SK-N-SH treated with all-trans-retinoic acid at 6 μM for 48 hours (cell line): ENCODE results near the gene SRGAP1.

Source experiments
- ATAC-seq: fragments of 200-7000 bp; cut with Tn5 transposase; 3 replicates; pipeline ENCODE4 v1.9.1; 2020; ENCODE audit warnings: mild to moderate bottlenecking, moderate library complexity
- ARNTL ChIP-seq: fragments of 450-650 bp; formaldehyde crosslinking; IDR thresholded peaks from 2 replicates; pipeline ENCODE4 v1.5.0; 2020; ENCODE audit warnings: low read depth, mild to moderate bottlenecking, moderate library complexity, borderline replicate concordance
- BACH2 ChIP-seq: fragments of 250-450 bp; sonication (Bioruptor Pico); IDR thresholded peaks from 2 replicates; pipeline ENCODE4 v1.9.0; 2021; ENCODE audit warnings: mild to moderate bottlenecking, borderline replicate concordance
- CSDC2 ChIP-seq: fragments of 250-450 bp; sonication (Bioruptor Pico); IDR thresholded peaks from 2 replicates; pipeline ENCODE4 v1.5.0; 2020; ENCODE audit warnings: mild to moderate bottlenecking, moderate library complexity
- ESRRG ChIP-seq: fragments of 250-450 bp; sonication (Bioruptor Pico); IDR thresholded peaks from 2 replicates; pipeline ENCODE4 v1.6.1; 2021; ENCODE audit warnings: mild to moderate bottlenecking
- GLIS3 ChIP-seq: fragments of 250-450 bp; sonication (Bioruptor Pico); IDR thresholded peaks from 2 replicates; pipeline ENCODE4 v1.5.0; 2020; ENCODE audit warnings: mild to moderate bottlenecking, moderate library complexity
- ISL1 ChIP-seq: fragments of 250-450 bp; sonication (Bioruptor Pico); IDR thresholded peaks from 2 replicates; pipeline ENCODE4 v2.1.2; 2022; ENCODE audit warnings: mild to moderate bottlenecking, moderate library complexity
- OSR1 ChIP-seq: fragments of 250-450 bp; sonication (Bioruptor Pico); IDR thresholded peaks from 2 replicates; pipeline ENCODE4 v1.8.0; 2022; ENCODE audit warnings: moderate library complexity, mild to moderate bottlenecking, inconsistent platforms
- PATZ1 ChIP-seq: fragments of 250-450 bp; sonication (Bioruptor Pico); IDR thresholded peaks from 2 replicates; pipeline ENCODE4 v1.8.0; 2020; ENCODE audit warnings: mild to moderate bottlenecking, moderate library complexity, borderline replicate concordance
- POU6F1 ChIP-seq: fragments of 250-450 bp; sonication (Bioruptor Pico); IDR thresholded peaks from 2 replicates; pipeline ENCODE4 v1.8.0; 2021; ENCODE audit warnings: low read depth, mild to moderate bottlenecking, moderate library complexity, borderline replicate concordance
- PPARA ChIP-seq: fragments of 250-450 bp; sonication (Bioruptor Pico); IDR thresholded peaks from 2 replicates; pipeline ENCODE4 v1.5.0; 2020; ENCODE audit warnings: mild to moderate bottlenecking, borderline replicate concordance
- RARB ChIP-seq: fragments of 250-450 bp; sonication (Bioruptor Pico); IDR thresholded peaks from 2 replicates; pipeline ENCODE4 v1.8.0; 2021; ENCODE audit warnings: mild to moderate bottlenecking, moderate library complexity
- SNAI2 ChIP-seq: fragments of 250-450 bp; sonication (Bioruptor Pico); IDR thresholded peaks from 2 replicates; pipeline ENCODE4 v1.5.0; 2020; ENCODE audit warnings: mild to moderate bottlenecking, moderate library complexity
- TCF4 ChIP-seq: fragments of 250-450 bp; sonication (Bioruptor Pico); IDR thresholded peaks from 2 replicates; pipeline ENCODE4 v1.8.0; 2021; ENCODE audit warnings: mild to moderate bottlenecking, moderate library complexity, borderline replicate concordance
- TOX ChIP-seq: fragments of 250-450 bp; sonication (Bioruptor Pico); IDR thresholded peaks from 2 replicates; pipeline ENCODE4 v1.8.0; 2021; ENCODE audit warnings: mild to moderate bottlenecking, moderate library complexity, borderline replicate concordance
- TSHZ2 ChIP-seq: fragments of 250-450 bp; sonication (Bioruptor Pico); IDR thresholded peaks from 2 replicates; pipeline ENCODE4 v1.5.0; 2020; ENCODE audit warnings: mild to moderate bottlenecking, moderate library complexity
- ZC3H10 ChIP-seq: fragments of 250-450 bp; sonication (Bioruptor Pico); IDR thresholded peaks from 2 replicates; pipeline ENCODE4 v1.5.1; 2021; ENCODE audit warnings: mild to moderate bottlenecking, moderate library complexity
- ZFP3 ChIP-seq: fragments of 250-450 bp; sonication (Bioruptor Pico); IDR thresholded peaks from 2 replicates; pipeline ENCODE4 v1.5.0; 2020; ENCODE audit warnings: mild to moderate bottlenecking, moderate library complexity
- ZFP30 ChIP-seq: fragments of 450-650 bp; formaldehyde crosslinking; IDR thresholded peaks from 2 replicates; pipeline ENCODE4 v1.5.0; 2022; ENCODE audit warnings: mild to moderate bottlenecking, moderate library complexity
- ZNF565 ChIP-seq: fragments of 450-650 bp; formaldehyde crosslinking; conservative IDR thresholded peaks from 2 replicates; pipeline ENCODE4 v1.5.0; 2020; ENCODE audit warnings: low read depth, mild to moderate bottlenecking, moderate library complexity
- ZNF70 ChIP-seq: fragments of 450-650 bp; formaldehyde crosslinking; IDR thresholded peaks from 2 replicates; pipeline ENCODE4 v1.5.0; 2020; ENCODE audit warnings: mild to moderate bottlenecking, moderate library complexity
- TF ChIP-seq, protein P1 (sequence below): fragments of 250-450 bp; sonication (Bioruptor Pico); IDR thresholded peaks from 2 replicates; pipeline ENCODE4 v1.5.1; 2021; ENCODE audit warnings: mild to moderate bottlenecking, moderate library complexity

The SRGAP1 gene

GRCh38 chr12:64063121-64063520, 218.6 kb downstream of the SRGAP1 start:
- TF ChIP-seq BACH2 (CRISPR knock-in tag) (no peak), TCF4 (CRISPR knock-in tag) (no peak)
- ATAC-seq, result no peak

- TF ChIP-seq POU6F1 (CRISPR knock-in tag) (no peak), TCF4 (CRISPR knock-in tag) (no peak), ESRRG (no peak), ISL1 (CRISPR knock-in tag) (no peak), SNAI2 (CRISPR knock-in tag) (no peak), TSHZ2 (no peak), GLIS3 (CRISPR knock-in tag) (no peak), CSDC2 (CRISPR knock-in tag) (no peak), TOX (CRISPR knock-in tag) (no peak), ZNF565 (CRISPR knock-in tag) (no peak), PATZ1 (CRISPR knock-in tag) (no peak), OSR1 (CRISPR knock-in tag) (no peak), ZFP3 (CRISPR knock-in tag) (no peak), RARB (CRISPR knock-in tag) (no peak), PPARA (no peak), ARNTL (CRISPR knock-in tag) (no peak), ZNF70 (CRISPR knock-in tag) (no peak), ZFP30 (no peak)
- TF ChIP-seq, protein P1, sequence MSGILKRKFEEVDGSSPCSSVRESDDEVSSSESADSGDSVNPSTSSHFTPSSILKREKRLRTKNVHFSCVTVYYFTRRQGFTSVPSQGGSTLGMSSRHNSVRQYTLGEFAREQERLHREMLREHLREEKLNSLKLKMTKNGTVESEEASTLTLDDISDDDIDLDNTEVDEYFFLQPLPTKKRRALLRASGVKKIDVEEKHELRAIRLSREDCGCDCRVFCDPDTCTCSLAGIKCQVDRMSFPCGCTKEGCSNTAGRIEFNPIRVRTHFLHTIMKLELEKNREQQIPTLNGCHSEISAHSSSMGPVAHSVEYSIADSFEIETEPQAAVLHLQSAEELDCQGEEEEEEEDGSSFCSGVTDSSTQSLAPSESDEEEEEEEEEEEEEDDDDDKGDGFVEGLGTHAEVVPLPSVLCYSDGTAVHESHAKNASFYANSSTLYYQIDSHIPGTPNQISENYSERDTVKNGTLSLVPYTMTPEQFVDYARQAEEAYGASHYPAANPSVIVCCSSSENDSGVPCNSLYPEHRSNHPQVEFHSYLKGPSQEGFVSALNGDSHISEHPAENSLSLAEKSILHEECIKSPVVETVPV, result no peak
- no peak for ATAC-seq
Measured at GRCh38 chr12:64064240-64064639, 219.7 kb downstream of the SRGAP1 start.

- no peak for ATAC-seq
Measured at GRCh38 chr12:64064706-64065105, 220.2 kb downstream of the SRGAP1 start.

More at GRCh38 chr12:64064706-64065105, 220.2 kb downstream of the SRGAP1 start:
- TF ChIP-seq ESRRG (no peak), CSDC2 (CRISPR knock-in tag) (no peak), RARB (CRISPR knock-in tag) (no peak), TCF4 (CRISPR knock-in tag) (no peak), BACH2 (CRISPR knock-in tag) (no peak), ZC3H10 (CRISPR knock-in tag) (no peak), OSR1 (CRISPR knock-in tag) (no peak), PPARA (no peak), ZFP30 (no peak), GLIS3 (CRISPR knock-in tag) (no peak), POU6F1 (CRISPR knock-in tag) (no peak), TSHZ2 (no peak), PATZ1 (CRISPR knock-in tag) (no peak)
- TF ChIP-seq, all 23 proteins: peak for 0
